ENCODE measurements around the gene RSF1.

Gene RSF1

GRCh38 chr11:77747381-77747969 lies 73.0 kb downstream of the RSF1 start:
- DNase-seq (ENCODE audit: low read depth), result no peak
- TF ChIP-seq CTCF (conservative IDR thresholded peaks at IDR 0.05; ENCODE audit: control insufficient read depth, insufficient read depth, low read depth, low read length), result no peak
- no peak overlapping the region for H3K4me3 ChIP-seq (ENCODE audit: control insufficient read depth, low read depth, low read length)

- DNase-seq (ENCODE audit: low read depth), result no peak
These were observed 84.0 kb downstream of the RSF1 start for GRCh38 chr11:77736473-77736872.

GRCh38 chr11:77734890-77735289 lies 85.6 kb downstream of the RSF1 start:
- H3K4me3 ChIP-seq (ENCODE audit: control insufficient read depth, low read depth, low read length), result no peak overlapping the region
- DNase-seq (ENCODE audit: low read depth), result no peak
- no peak for TF ChIP-seq CTCF (conservative IDR thresholded peaks at IDR 0.05; ENCODE audit: control insufficient read depth, insufficient read depth, low read depth, low read length)

More at GRCh38 chr11:77736473-77736872, 84.0 kb downstream of the RSF1 start:
- no peak for TF ChIP-seq CTCF (conservative IDR thresholded peaks at IDR 0.05; ENCODE audit: control insufficient read depth, insufficient read depth, low read depth, low read length)
- H3K4me3 ChIP-seq (ENCODE audit: control insufficient read depth, low read depth, low read length), result no peak overlapping the region

GRCh38 chr11:77732143-77732542 lies 88.4 kb downstream of the RSF1 start:
- no peak for DNase-seq (ENCODE audit: low read depth)
- H3K4me3 ChIP-seq (ENCODE audit: control insufficient read depth, low read depth, low read length), result no peak overlapping the region
- TF ChIP-seq CTCF (conservative IDR thresholded peaks at IDR 0.05; ENCODE audit: control insufficient read depth, insufficient read depth, low read depth, low read length), result no peak

- DNase-seq (ENCODE audit: low read depth), result no peak
- no peak for TF ChIP-seq CTCF (conservative IDR thresholded peaks at IDR 0.05; ENCODE audit: control insufficient read depth, insufficient read depth, low read depth, low read length)
- H3K4me3 ChIP-seq (ENCODE audit: control insufficient read depth, low read depth, low read length), result no peak overlapping the region
These were observed 89.7 kb downstream of the RSF1 start for GRCh38 chr11:77730789-77731188.

- TF ChIP-seq CTCF (conservative IDR thresholded peaks at IDR 0.05; ENCODE audit: control insufficient read depth, insufficient read depth, low read depth, low read length), result no peak
- H3K4me3 ChIP-seq (ENCODE audit: control insufficient read depth, low read depth, low read length), result no peak overlapping the region
- no peak for DNase-seq (ENCODE audit: low read depth)
These were observed 91.5 kb downstream of the RSF1 start for GRCh38 chr11:77729063-77729462.
